HepG2 (cell line): ENCODE results near the gene RNF150. TPM values are rescaled to one million over a fixed set of nuclear protein-coding genes. Genes with fewer than 3 reads are reported as not detected.

Source experiments
- CENPBD1 ChIP-seq: sonication (generic); formaldehyde crosslinking; IDR thresholded peaks from 2 replicates; pipeline ENCODE4 v1.8.0; 2022; ENCODE audit warnings: missing genetic modification reagents, low read depth, mild to moderate bottlenecking, borderline replicate concordance
- CENPT ChIP-seq: sonication (generic); formaldehyde crosslinking; IDR thresholded peaks from 2 replicates; pipeline ENCODE4 v1.8.0; 2022; ENCODE audit warnings: low read depth, mild to moderate bottlenecking, moderate library complexity, missing genetic modification reagents
- FOSL1 ChIP-seq: sonication (generic); formaldehyde crosslinking; IDR thresholded peaks from 2 replicates; pipeline ENCODE4 v1.9.0; 2021; ENCODE audit warnings: missing genetic modification reagents, borderline replicate concordance
- FOXK1 ChIP-seq: sonication (generic); formaldehyde crosslinking; IDR thresholded peaks from 2 replicates; pipeline ENCODE4 v1.4.0; 2020; ENCODE audit warnings: low read depth, missing genetic modification reagents, borderline replicate concordance
- ZMAT3 ChIP-seq: sonication (generic); formaldehyde crosslinking; conservative IDR thresholded peaks from 2 replicates; pipeline ENCODE4 v1.7.0; 2021; ENCODE audit warnings: missing genetic modification reagents
- ZNF205 ChIP-seq: IDR thresholded peaks from 2 replicates; pipeline ENCODE4 v1.6.1; 2018; ENCODE audit warnings: missing biosample characterization, missing genetic modification reagents
- ZNF260 ChIP-seq: sonication (generic); formaldehyde crosslinking; IDR thresholded peaks from 2 replicates; pipeline ENCODE4 v1.4.0; 2020; ENCODE audit warnings: missing genetic modification reagents, low read depth, mild to moderate bottlenecking, borderline replicate concordance
- ZNF570 ChIP-seq: sonication (generic); formaldehyde crosslinking; IDR thresholded peaks from 2 replicates; pipeline ENCODE4 v1.4.0; 2020; ENCODE audit warnings: mild to moderate bottlenecking, missing genetic modification reagents, borderline replicate concordance
- polyA plus RNA-seq, 8 experiments: library from polyadenylated mRNA; depleted of rRNA in 3 of 8; stranded (reverse) in 7 of 8; unstranded in 1 of 8; fragments of >200 nt; fragmentation: Illumina TruSeq in 4 of 8; extraction: Trizol in 4 of 8; gene quantifications; 2 replicates each; pipeline versions ENCODE4 v1.2.1 to v1.2.3, GENCODE V29; 2011 to 2016; ENCODE audit warnings: low read depth in 4 of 8, missing spikeins in 1 of 8, mixed read lengths in 1 of 8; ENCODE audit not compliant: insufficient read depth in 1 of 8
- total RNA-seq, 5 experiments: library from RNA; depleted of rRNA; stranded (reverse); fragments of >200 nt; fragmentation: Illumina TruSeq; extraction: Trizol; gene quantifications; 2 replicates each; pipeline ENCODE4 v1.2.3, GENCODE V29; 2016; ENCODE audit warnings: low read depth in 1 of 5
- TF ChIP-seq, protein P1 (sequence below): sonication (generic); formaldehyde crosslinking; IDR thresholded peaks from 2 replicates; pipeline ENCODE4 v1.4.0; 2020; ENCODE audit warnings: low read depth, missing genetic modification reagents
- TF ChIP-seq, protein P2 (sequence below): sonication (generic); formaldehyde crosslinking; IDR thresholded peaks from 2 replicates; pipeline ENCODE4 v1.4.0; 2020; ENCODE audit warnings: mild to moderate bottlenecking, low read depth, missing genetic modification reagents

RNF150 gene
- total and polyA plus RNA-seq, 2 of the 13 experiments (the other 11 are each of a cell fraction or from before 2014, with no cell fraction given): 0.02 to 0.03 TPM

- TF ChIP-seq ZMAT3 (CRISPR knock-in tag) (no peak), ZNF570 (CRISPR knock-in tag) (no peak), ZNF205 (no peak), FOXK1 (no peak), ZNF260 (CRISPR knock-in tag) (no peak), CENPT (CRISPR knock-in tag) (no peak), CENPBD1 (no peak), FOSL1 (CRISPR knock-in tag) (no peak)
- TF ChIP-seq, protein P1, sequence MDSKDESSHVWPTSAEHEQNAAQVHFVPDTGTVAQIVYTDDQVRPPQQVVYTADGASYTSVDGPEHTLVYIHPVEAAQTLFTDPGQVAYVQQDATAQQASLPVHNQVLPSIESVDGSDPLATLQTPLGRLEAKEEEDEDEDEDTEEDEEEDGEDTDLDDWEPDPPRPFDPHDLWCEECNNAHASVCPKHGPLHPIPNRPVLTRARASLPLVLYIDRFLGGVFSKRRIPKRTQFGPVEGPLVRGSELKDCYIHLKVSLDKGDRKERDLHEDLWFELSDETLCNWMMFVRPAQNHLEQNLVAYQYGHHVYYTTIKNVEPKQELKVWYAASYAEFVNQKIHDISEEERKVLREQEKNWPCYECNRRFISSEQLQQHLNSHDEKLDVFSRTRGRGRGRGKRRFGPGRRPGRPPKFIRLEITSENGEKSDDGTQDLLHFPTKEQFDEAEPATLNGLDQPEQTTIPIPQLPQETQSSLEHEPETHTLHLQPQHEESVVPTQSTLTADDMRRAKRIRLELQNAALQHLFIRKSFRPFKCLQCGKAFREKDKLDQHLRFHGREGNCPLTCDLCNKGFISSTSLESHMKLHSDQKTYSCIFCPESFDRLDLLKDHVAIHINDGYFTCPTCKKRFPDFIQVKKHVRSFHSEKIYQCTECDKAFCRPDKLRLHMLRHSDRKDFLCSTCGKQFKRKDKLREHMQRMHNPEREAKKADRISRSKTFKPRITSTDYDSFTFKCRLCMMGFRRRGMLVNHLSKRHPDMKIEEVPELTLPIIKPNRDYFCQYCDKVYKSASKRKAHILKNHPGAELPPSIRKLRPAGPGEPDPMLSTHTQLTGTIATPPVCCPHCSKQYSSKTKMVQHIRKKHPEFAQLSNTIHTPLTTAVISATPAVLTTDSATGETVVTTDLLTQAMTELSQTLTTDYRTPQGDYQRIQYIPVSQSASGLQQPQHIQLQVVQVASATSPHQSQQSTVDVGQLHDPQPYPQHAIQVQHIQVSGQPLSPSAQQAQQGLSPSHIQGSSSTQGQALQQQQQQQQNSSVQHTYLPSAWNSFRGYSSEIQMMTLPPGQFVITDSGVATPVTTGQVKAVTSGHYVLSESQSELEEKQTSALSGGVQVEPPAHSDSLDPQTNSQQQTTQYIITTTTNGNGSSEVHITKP (CRISPR knock-in tag): no peak
- TF ChIP-seq, protein P2, sequence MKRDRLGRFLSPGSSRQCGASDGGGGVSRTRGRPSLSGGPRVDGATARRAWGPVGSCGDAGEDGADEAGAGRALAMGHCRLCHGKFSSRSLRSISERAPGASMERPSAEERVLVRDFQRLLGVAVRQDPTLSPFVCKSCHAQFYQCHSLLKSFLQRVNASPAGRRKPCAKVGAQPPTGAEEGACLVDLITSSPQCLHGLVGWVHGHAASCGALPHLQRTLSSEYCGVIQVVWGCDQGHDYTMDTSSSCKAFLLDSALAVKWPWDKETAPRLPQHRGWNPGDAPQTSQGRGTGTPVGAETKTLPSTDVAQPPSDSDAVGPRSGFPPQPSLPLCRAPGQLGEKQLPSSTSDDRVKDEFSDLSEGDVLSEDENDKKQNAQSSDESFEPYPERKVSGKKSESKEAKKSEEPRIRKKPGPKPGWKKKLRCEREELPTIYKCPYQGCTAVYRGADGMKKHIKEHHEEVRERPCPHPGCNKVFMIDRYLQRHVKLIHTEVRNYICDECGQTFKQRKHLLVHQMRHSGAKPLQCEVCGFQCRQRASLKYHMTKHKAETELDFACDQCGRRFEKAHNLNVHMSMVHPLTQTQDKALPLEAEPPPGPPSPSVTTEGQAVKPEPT (CRISPR knock-in tag): no peak
Observed at GRCh38 chr4:140995058-140995457, 138.2 kb downstream of the RNF150 start (continued).
